Panc1 (cell line): ENCODE measurements around the gene TMEM151B.

Source experiments
- POLR2AphosphoS5 ChIP-seq: IDR thresholded peaks from 2 replicates; pipeline ENCODE4 v1.6.1; 2012; ENCODE audit warnings: mild to moderate bottlenecking, low read depth, low read length, moderate library complexity
- TF ChIP-seq, protein P1 (sequence below): fragments of 450-650 bp; IDR thresholded peaks from 2 replicates; pipeline ENCODE4 v1.5.1; 2017; ENCODE audit warnings: mild to moderate bottlenecking
- TF ChIP-seq, protein P2 (sequence below), 2 experiments: IDR thresholded peaks; 2 replicates each; pipeline ENCODE4 v1.6.1; 2011 to 2012; ENCODE audit warnings: low read depth in 2 of 2, control low read depth in 1 of 2, low read length in 1 of 2, mild to moderate bottlenecking in 1 of 2, moderate library complexity in 1 of 2; ENCODE audit not compliant: insufficient read depth in 1 of 2

DNA sequence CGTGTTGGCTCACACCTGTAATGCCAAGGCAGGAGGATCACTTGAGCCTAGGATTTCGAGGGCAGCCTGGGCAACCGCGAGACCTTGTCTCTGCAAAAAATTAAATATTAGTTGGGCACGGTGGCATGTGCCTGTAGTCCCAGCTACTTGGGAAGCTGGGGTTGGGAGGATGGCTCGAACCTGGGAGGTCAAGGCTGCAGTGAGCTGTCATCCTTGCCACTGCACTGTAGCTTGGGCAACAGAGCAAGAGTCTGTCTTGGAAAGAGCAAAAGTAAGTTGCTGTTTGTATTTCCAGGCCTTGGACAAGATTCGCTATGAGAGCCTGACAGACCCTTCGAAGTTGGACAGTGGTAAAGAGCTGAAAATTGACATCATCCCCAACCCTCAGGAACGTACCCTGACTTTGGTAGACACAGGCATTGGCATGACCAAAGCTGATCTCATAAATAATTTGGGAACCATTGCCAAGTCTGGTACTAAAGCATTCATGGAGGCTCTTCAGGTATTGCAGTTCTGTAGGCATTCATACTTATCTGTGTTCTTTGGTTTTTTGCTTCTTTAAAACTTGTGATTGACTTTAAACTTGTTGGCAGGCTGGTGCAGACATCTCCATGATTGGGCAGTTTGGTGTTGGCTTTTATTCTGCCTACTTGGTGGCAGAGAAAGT, 21.0 kb upstream of the TMEM151B start:
- TF ChIP-seq, protein P1, sequence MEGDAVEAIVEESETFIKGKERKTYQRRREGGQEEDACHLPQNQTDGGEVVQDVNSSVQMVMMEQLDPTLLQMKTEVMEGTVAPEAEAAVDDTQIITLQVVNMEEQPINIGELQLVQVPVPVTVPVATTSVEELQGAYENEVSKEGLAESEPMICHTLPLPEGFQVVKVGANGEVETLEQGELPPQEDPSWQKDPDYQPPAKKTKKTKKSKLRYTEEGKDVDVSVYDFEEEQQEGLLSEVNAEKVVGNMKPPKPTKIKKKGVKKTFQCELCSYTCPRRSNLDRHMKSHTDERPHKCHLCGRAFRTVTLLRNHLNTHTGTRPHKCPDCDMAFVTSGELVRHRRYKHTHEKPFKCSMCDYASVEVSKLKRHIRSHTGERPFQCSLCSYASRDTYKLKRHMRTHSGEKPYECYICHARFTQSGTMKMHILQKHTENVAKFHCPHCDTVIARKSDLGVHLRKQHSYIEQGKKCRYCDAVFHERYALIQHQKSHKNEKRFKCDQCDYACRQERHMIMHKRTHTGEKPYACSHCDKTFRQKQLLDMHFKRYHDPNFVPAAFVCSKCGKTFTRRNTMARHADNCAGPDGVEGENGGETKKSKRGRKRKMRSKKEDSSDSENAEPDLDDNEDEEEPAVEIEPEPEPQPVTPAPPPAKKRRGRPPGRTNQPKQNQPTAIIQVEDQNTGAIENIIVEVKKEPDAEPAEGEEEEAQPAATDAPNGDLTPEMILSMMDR: no peak
- peak; percentile 32 for TF ChIP-seq POLR2AphosphoS5
- TF ChIP-seq, protein P2, sequence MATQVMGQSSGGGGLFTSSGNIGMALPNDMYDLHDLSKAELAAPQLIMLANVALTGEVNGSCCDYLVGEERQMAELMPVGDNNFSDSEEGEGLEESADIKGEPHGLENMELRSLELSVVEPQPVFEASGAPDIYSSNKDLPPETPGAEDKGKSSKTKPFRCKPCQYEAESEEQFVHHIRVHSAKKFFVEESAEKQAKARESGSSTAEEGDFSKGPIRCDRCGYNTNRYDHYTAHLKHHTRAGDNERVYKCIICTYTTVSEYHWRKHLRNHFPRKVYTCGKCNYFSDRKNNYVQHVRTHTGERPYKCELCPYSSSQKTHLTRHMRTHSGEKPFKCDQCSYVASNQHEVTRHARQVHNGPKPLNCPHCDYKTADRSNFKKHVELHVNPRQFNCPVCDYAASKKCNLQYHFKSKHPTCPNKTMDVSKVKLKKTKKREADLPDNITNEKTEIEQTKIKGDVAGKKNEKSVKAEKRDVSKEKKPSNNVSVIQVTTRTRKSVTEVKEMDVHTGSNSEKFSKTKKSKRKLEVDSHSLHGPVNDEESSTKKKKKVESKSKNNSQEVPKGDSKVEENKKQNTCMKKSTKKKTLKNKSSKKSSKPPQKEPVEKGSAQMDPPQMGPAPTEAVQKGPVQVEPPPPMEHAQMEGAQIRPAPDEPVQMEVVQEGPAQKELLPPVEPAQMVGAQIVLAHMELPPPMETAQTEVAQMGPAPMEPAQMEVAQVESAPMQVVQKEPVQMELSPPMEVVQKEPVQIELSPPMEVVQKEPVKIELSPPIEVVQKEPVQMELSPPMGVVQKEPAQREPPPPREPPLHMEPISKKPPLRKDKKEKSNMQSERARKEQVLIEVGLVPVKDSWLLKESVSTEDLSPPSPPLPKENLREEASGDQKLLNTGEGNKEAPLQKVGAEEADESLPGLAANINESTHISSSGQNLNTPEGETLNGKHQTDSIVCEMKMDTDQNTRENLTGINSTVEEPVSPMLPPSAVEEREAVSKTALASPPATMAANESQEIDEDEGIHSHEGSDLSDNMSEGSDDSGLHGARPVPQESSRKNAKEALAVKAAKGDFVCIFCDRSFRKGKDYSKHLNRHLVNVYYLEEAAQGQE (IDR thresholded peaks at IDR 0.05; ENCODE audit: insufficient read depth in 1 of 2, low read depth in 2 of 2, low read length in 1 of 2): no peak
